COLO668 (cell line): Measurements from ENCODE around the gene PHOX2A.

ENCODE experiments used
- DNase-seq: peaks from one replicate; lab custom pipeline; 2025; ENCODE audit not compliant: unreplicated experiment; lab: John Stamatoyannopoulos, UW

Gene PHOX2A

GRCh38 chr11:72235351-72236057 is 8.5 kb downstream of the PHOX2A start:
- no peak for DNase-seq

- DNase-seq: no peak
Measured at GRCh38 chr11:72234920-72235319, 9.1 kb downstream of the PHOX2A start.

GRCh38 chr11:72234514-72234830 is 9.5 kb downstream of the PHOX2A start:
- DNase-seq: no peak

GRCh38 chr11:72233773-72234513 is 10.0 kb downstream of the PHOX2A start:
- DNase-seq: no peak

GRCh38 chr11:72233056-72233772 is 10.8 kb downstream of the PHOX2A start:
- DNase-seq: no peak

GRCh38 chr11:72232260-72233055 is 11.5 kb downstream of the PHOX2A start:
- DNase-seq: no peak

GRCh38 chr11:72231396-72232259 is 12.3 kb downstream of the PHOX2A start:
- no peak for DNase-seq

- DNase-seq: no peak
Measured at GRCh38 chr11:72230764-72231365, 13.1 kb downstream of the PHOX2A start.

GRCh38 chr11:72229925-72230763 is 13.8 kb downstream of the PHOX2A start:
- no peak for DNase-seq

- no peak for DNase-seq
Measured at GRCh38 chr11:72229336-72229924, 14.5 kb downstream of the PHOX2A start.

- DNase-seq: no peak
Measured at GRCh38 chr11:72228844-72229231, 15.1 kb downstream of the PHOX2A start.

- peak; percentile 66 for DNase-seq
Measured at GRCh38 chr11:72228229-72228843, 15.6 kb downstream of the PHOX2A start.

GRCh38 chr11:72227316-72228228 is 16.4 kb downstream of the PHOX2A start:
- DNase-seq: peak; percentile 84

GRCh38 chr11:72226701-72227100 is 17.3 kb downstream of the PHOX2A start:
- peak; percentile 25 for DNase-seq

GRCh38 chr11:72225411-72225951 is 18.5 kb downstream of the PHOX2A start:
- DNase-seq: no peak

GRCh38 chr11:72224564-72225410 is 19.2 kb downstream of the PHOX2A start, which contains the start of gene INPPL1:
INPPL1 (plus strand) TSS chr11:72224767; CDS start chr11:72224985, 218 bp downstream.
- DNase-seq: peak; percentile 36
